Right cardiac atrium (tissue), 5 donors: ENCODE data around the gene CASP10. TPM values are rescaled to one million over a fixed set of nuclear protein-coding genes. Genes with fewer than 3 reads are reported as not detected.
"Not testable (repeated sequence)": the region's sequence is repeated elsewhere in the genome, so short reads cannot be mapped to it uniquely, and the experiment has no call there.

Source experiments
- ATAC-seq, 2 donors: fragments of 200-7000 bp; cut with Tn5 transposase; one replicate each; pipeline versions ENCODE4 v1.8.0 to v1.9.1; 2020; ENCODE audit warnings: moderate library complexity in 2 of 2, mild to moderate bottlenecking in 1 of 2
- DNase-seq, 3 donors: peaks; one replicate each; pipeline ENCODE4 v3.0.0-alpha.2; 2020
- H3K27ac ChIP-seq: one replicate; pipeline ENCODE4 v1.5.1; 2013; ENCODE audit warnings: mild to moderate bottlenecking, low read length, control low read depth, moderate library complexity
- H3K27me3 ChIP-seq: one replicate; pipeline ENCODE4 v1.6.1; 2013; ENCODE audit not compliant: control insufficient read depth, insufficient read depth
- H3K4me1 ChIP-seq: one replicate; pipeline ENCODE4 v1.6.1; 2013; ENCODE audit warnings: low read length; ENCODE audit not compliant: control insufficient read depth, insufficient read depth
- H3K4me3 ChIP-seq: one replicate; pipeline ENCODE4 v1.5.1; 2013; ENCODE audit warnings: low read length, control low read depth
- H3K9me3 ChIP-seq: one replicate; pipeline ENCODE4 v1.6.1; 2013; ENCODE audit warnings: low read length; ENCODE audit not compliant: control insufficient read depth
- WGBS: extraction: QIAGEN DNeasy Blood & Tissue Kit; methylation state at CpG from one replicate; pipeline ENCODE4 v1.1.7; 2013; 5-methylcytosine and 5-hydroxymethylcytosine counted together
- intact Hi-C, 4 donors: fragments of 100-400 bp; cut with DNase I; formaldehyde crosslinking; loops; one replicate each; pipeline versions ENCODE4 v1.11.0 to v1.14.0; 2022 to 2023
- long read RNA-seq, 4 donors: library from polyadenylated mRNA; unstranded; transcript quantifications; one replicate each; pipeline ENCODE4 v2.0.0, GENCODE V29; 2020 to 2021
- polyA plus RNA-seq: library from polyadenylated mRNA; stranded (reverse); fragments of 200-250 nt; gene quantifications from one replicate; pipeline ENCODE4 v1.2.3, GENCODE V29; 2013
- total RNA-seq, 4 donors: library from RNA; stranded (reverse); fragmentation: NEBNext Ultra II Directional; extraction: Animal tissue kit (Norgen Biotek cat#: 25700); gene quantifications; one replicate each; pipeline ENCODE4 v1.2.1, GENCODE V29; 2021
- donor health status: healthy with polysubstance abuse.
- donor health status: DM: no; HTN: yes; CAD: no.
- donor health status: DM: no; HTN: no; CAD: no.
- donor health status: DM: no; HTN: yes; CAD: no; lungs with severe emphysema.
- donor health status: DM: yes; HTN: yes; CAD: no.

The CASP10 gene, protein sequence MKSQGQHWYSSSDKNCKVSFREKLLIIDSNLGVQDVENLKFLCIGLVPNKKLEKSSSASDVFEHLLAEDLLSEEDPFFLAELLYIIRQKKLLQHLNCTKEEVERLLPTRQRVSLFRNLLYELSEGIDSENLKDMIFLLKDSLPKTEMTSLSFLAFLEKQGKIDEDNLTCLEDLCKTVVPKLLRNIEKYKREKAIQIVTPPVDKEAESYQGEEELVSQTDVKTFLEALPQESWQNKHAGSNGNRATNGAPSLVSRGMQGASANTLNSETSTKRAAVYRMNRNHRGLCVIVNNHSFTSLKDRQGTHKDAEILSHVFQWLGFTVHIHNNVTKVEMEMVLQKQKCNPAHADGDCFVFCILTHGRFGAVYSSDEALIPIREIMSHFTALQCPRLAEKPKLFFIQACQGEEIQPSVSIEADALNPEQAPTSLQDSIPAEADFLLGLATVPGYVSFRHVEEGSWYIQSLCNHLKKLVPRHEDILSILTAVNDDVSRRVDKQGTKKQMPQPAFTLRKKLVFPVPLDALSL
- total RNA-seq (1 to 10 TPM; 5.3 to 6.8 (median 5.8) TPM), polyA plus RNA-seq (3.6 TPM)
- long read RNA-seq, donor 1, full-length matches to known transcripts: 3 of 7 reads
- long read RNA-seq, donor 1, partial matches to known transcripts: 1 of 7 reads
- long read RNA-seq, donor 1, other reads (novel, unspliced or antisense): 3 of 7 reads
- long read RNA-seq, donor 2: 0 reads
- long read RNA-seq, donor 3, full-length matches to known transcripts: 5 of 13 reads
- long read RNA-seq, donor 3, partial matches to known transcripts: 0 of 13 reads
- long read RNA-seq, donor 3, other reads (novel, unspliced or antisense): 8 of 13 reads
- long read RNA-seq, donor 4: 0 reads

DNA sequence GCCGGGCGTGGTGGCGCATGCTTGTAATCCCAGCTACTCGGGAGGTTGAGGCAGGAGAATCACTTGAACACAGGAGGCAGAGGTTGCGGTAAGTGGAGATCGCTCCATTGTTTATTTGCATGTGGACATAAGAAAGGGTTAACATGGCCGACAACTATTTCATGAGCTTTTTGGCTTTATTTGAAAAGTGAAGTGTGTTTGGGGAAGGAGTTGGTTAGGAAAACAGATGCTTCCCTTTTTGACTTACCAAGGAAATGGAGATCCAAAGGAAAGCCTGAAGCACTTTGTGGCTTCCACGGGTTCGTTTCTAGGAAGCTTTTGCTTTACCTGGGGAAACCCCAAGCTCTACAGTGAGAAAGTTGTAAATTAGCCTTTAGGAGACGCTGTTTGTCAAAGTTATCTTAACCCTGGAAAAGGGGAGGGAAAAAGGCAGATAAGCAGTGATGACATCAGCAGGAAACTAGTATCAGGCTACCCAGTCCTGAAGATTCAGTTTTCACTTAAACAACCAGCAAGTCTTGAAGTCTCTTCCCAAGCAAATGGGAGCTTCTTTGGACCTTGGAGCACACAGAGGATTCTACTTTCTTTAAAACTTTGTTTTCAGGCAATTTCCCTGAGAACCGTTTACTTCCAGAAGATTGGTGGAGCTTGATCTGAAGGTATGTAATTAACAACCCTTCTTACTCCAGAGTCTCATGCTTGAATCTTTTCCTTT, at the start of gene CASP10:
CASP10 (plus strand) TSS at position 492 of the 715 bp plus-strand sequence. CDS start 2,637 bp downstream, outside the sequence.
- Histone ChIP-seq H3K4me3 (peak within 1 kb of the TSS; percentile 73), H3K27me3 (no peaks in the 10 kb centered on the region), H3K9me3 (no peaks in the 10 kb centered on the region), H3K4me1 (peaks cover 4% of the 10 kb centered on the region), H3K27ac (peak within 1 kb of the TSS; percentile 15)
- intact Hi-C loops: loop anchor here in 2 of 4 donors (5.0 to 10.0 kb wide), 2 partner anchors 49 to 52 kb away; no protein-coding TSS in a partner anchor
- WGBS: 43% methylated on average over 11 of the region's 11 CpGs
- DNase-seq (no peak), ATAC-seq (peak; percentile 78 to 83)

DNA sequence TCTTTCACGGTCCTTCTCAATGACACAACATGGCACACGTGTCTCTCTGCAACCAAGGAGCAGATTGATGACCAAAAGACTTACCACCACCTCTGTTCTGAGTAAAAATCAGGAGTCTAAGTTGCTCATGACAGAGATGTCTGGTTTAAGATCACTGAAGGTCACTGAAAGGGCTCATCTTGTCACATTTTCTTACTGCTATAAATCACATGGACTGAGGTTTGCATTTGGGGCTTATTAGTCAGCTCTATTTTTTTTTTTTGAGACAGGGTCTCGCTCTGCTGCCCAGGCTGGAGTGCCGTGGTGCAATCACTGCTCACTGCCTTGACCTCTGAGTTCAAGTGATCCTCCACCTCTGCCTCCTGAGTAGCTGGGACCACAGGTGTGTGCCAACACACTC, 47.6 kb upstream of the CASP10 start:
- Histone ChIP-seq H3K4me1 (peaks cover 19% of the 10 kb centered on the region), H3K27me3 (no peaks in the 10 kb centered on the region), H3K9me3 (no peaks in the 10 kb centered on the region), H3K27ac (peak overlapping the region; percentile 68), H3K4me3 (no peak overlapping the region)
- DNase-seq: no peak
- intact Hi-C loops: no loop called here
- WGBS: 76% methylated on average over 4 of the region's 4 CpGs
- ATAC-seq: no peak

DNA sequence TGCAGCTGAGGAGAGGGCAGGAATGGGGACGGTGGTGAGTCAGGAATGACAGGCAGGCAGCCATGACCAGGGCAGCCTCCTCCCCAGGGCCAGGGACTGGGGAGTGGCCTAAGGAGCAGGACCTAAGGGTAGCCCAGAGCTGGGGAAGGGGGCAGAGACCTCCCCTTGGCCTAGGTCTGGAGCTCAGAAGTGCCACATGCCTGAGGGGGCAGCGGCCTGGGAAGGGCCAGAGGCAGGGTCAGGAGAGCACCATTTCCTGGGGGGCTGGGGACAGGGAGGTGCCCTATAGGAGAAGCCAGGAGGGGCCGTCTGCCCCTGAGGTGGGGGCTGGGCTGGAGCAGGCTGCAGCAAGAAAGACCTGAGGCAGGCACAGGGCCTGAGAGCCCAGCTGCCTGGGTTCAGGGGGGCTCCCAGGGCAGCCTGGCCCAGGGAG, 46.0 kb upstream of the CASP10 start:
- peak in 1 of 3 donors; percentile 38 for DNase-seq
- Histone ChIP-seq H3K4me3 (no peak overlapping the region), H3K27me3 (no peaks in the 10 kb centered on the region), H3K4me1 (peaks cover 17% of the 10 kb centered on the region), H3K27ac (no peak overlapping the region), H3K9me3 (no peaks in the 10 kb centered on the region)
- WGBS: 62% methylated on average over 3 of the region's 3 CpGs
- intact Hi-C loops: no loop called here
- peak in 1 of 2 donors; percentile 19 for ATAC-seq

DNA sequence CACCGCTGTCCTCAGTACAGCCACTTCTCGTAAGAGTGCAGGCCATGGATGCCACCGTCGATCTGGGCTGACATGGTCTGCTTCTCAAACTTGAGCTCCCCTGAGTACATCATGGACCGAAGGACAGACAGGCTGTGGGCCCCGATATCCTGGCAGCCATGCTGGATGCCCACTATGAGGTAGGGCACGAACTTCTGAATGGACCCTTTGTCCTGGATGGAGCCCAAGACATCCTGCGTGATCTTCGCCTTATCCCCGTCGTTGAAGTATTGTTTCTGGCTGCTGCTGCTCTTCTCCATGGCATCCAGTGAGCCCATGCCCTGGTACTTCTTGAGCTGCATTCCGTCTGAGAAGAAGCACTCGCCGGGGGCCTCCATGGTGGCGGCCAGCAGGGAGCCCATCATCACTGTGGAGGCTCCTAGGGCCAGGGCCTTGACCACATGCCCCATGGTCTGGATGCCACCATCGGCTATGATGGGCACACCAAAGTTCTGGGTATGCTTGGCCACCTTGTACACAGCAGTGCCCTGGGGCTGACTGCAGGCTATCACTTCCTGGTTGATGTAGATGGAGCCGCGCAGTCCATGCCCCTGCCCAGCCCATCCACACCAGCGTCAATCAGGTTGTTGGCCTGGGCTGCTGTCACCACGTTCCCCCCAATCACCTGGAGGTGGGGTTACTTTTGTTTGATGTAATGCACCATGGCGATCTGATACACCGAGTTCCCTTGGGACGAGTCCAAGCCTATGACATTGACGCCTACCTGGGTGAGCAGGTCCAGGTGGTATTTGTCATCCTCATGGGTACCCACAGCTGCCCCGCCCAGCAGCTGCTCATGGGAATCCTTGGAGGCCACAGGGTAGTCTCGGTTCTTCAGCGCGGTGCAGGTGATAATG, 45.2 kb upstream of the CASP10 start:
- no peak overlapping the region for H3K27ac ChIP-seq
- 96% methylated on average over 28 of the region's 28 CpGs for WGBS
- DNase-seq (peak in 1 of 3 donors; percentile 40), ATAC-seq (peak; percentile 34 to 38)
- H3K4me1 ChIP-seq: peaks cover 14% of the 10 kb centered on the region
- H3K27me3 ChIP-seq: no peaks in the 10 kb centered on the region
- H3K4me3 ChIP-seq: no peak overlapping the region
- no peaks in the 10 kb centered on the region for H3K9me3 ChIP-seq
- intact Hi-C loops: no loop called here

DNA sequence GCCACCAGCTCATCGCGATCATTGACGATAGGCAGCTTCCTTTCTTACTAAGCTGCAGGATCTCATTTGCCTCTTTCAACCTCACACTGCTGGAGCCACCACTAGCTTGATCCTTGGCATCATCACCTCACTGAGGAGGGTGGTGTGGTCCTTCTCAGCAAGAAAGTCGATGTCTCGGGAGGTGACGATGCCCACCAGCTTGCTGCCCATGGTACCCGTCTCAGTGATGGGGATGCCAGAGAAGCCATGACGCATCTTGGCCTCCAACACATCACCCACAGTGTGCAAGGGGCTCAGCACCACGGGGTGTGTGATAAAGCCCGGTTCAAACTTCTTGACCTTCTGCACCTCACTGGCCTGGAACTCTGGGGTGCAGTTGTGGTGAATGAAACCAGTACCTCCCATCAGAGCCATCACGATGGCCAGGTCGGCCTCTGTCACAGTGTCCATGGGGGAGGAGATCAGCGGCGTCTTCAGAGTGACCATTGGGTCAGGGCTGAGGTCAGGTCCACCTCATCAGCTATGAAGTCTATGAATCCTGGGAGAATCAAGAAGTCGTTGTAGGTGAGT, 44.5 kb upstream of the CASP10 start:
- intact Hi-C loops: no loop called here
- no peak overlapping the region for H3K4me3 ChIP-seq
- 90% methylated on average over 15 of the region's 15 CpGs for WGBS
- ATAC-seq: no peak
- DNase-seq: no peak
- H3K27me3 ChIP-seq: no peaks in the 10 kb centered on the region
- H3K27ac ChIP-seq: no peak overlapping the region
- H3K9me3 ChIP-seq: no peaks in the 10 kb centered on the region
- H3K4me1 ChIP-seq: peaks cover 8% of the 10 kb centered on the region

DNA sequence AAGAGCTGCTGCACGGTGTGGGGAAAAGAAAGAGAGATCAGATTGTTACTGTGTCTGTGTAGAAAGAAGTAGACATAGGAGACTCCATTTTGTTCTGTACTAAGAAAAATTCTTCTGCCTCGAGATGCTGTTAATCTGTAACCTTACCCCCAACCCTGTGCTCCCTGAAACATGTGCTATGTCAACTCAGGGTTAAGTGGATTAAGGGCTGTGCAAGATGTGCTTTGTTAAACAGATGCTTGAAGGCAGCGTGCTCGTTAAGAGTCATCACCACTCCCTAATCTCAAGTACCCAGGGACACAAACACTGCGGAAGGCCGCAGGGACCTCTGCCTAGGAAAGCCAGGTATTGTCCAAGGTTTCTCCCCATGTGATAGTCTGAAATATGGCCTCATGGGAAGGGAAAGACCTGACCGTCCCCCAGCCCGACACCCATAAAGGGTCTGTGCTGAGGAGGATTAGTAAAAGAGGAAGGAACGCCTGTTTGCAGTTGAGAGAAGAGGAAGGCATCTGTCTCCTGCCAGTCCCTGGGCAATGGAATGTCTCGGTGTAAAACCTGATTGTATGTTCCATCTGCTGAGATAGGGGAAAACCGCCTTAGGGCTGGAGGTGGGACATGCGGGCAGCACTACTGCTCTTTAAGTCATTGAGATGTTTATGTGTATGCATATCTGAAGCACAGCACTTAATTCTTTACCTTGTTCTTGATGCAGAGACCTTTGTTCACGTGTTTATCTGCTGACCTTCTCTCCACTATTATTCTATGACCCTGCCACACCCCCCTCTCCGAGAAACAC, 43.8 kb upstream of the CASP10 start:
- H3K27me3 ChIP-seq, H3K4me1 ChIP-seq, intact Hi-C loops, H3K27ac ChIP-seq, H3K9me3 ChIP-seq, ATAC-seq, DNase-seq, H3K4me3 ChIP-seq: not testable (repeated sequence)
- 58% methylated on average over 14 of the region's 14 CpGs for WGBS

DNA sequence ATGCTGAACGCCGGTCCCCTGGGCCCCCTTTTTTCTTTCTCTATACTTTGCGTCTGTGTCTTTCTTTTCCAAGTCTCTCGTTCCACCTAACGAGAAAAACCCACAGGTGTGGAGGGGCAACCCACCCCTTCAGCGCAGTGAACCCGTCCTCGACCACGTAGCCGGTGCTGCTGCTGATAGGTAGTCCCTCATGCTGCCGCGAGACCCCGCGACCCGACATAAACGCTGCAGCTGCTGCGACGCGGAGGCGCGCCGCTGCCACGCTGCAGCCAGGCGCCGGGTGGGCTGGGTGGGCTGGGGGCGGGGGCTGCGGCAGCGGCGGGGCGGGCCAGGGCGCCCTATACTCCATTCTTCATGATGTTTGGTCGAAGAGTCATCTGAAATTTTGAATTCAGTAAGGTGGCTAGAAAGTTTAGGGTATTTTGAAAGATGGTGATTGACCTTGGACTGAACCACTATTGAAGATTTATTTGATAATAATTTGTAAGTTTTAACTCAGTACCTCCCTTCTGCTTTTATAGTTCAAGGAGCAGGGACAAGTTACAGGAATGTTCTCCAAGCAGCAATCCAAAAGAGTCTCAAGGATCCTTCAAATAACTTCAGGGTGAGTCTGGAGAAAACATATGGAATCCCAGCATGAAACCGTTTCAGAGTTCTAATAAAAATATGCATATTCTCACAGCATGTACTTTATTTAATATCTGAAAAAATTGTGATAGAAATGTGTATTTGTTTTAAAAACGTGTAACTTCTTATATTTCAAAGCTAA, 42.9 kb upstream of the CASP10 start:
- no peaks in the 10 kb centered on the region for H3K9me3 ChIP-seq
- H3K27me3 ChIP-seq: no peaks in the 10 kb centered on the region
- intact Hi-C loops: no loop called here
- no peak overlapping the region for H3K27ac ChIP-seq
- peak in 1 of 3 donors; percentile 39 for DNase-seq
- no peak for ATAC-seq
- peaks cover 8% of the 10 kb centered on the region for H3K4me1 ChIP-seq
- WGBS: 69% methylated on average over 34 of the region's 34 CpGs
- H3K4me3 ChIP-seq: no peak overlapping the region

DNA sequence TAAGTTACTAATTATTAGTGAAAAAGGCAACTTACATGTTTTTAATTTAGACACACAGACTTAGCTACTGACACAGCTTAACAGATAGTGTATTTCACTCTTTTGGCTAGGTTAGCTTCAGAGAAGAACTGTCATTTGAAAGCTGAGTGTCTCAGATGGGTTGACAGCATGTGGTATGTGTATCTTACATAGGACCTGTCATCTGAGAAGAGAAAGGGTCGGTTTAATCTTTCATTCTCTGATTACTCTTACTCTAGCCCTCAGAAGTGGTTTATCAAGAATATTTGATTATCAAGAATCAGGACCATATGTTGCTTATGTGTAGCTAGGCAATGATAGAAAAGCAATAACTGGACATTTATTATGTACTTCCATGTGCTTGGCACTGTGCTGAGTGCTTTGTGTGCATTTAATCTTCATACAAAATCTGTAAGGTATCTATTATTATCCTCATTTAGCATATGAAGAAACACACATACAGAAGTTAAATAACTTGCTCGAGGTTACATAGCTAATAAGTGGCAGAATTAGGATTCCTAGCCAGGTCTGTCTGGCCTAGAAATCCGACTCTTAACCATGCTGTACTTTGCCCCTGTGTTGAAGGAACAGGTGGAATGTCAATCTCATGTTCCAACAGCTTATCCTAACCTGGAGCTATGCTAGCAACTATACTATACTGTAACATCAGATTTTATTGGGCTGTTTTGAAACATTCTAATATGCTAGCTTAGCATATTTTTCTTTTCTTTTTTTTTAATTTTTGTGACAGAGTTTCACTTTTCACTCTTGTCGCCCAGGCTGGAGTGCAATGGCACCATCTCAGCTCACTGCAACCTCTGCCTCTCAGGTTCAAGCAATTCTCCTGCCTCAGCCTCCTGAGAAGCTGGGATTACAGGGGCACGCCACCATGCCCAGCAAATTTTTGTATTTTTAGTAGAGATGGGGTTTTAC, 38.6 kb upstream of the CASP10 start:
- Histone ChIP-seq H3K4me3 (no peak overlapping the region), H3K4me1 (peaks cover 2% of the 10 kb centered on the region), H3K27me3 (no peaks in the 10 kb centered on the region), H3K9me3 (no peaks in the 10 kb centered on the region), H3K27ac (no peak overlapping the region)
- DNase-seq: no peak
- no peak for ATAC-seq
- WGBS: 73% methylated on average over 5 of the region's 5 CpGs
- intact Hi-C loops: no loop called here
